Jurkat, Clone E6-1 (cell line): Measurements from ENCODE around the gene TOR4A.

Source experiments
- DNase-seq: peaks from one replicate; pipeline ENCODE4 v3.0.0-alpha.2; 2011; ENCODE audit warnings: low read depth, low spot score
- H3K4me3 ChIP-seq: 2 replicates; pipeline ENCODE4 v1.5.1; 2011; ENCODE audit warnings: mild to moderate bottlenecking, low read length, control low read depth, moderate library complexity

TOR4A gene

GRCh38 chr9:137300567-137301080, 23.1 kb downstream of the TOR4A start:
- no peak for DNase-seq
- no peak overlapping the region for H3K4me3 ChIP-seq

GRCh38 chr9:137301081-137301947, 23.8 kb downstream of the TOR4A start:
- DNase-seq = no peak
- H3K4me3 ChIP-seq = peak overlapping the region; percentile 40

- peak within 1 kb of the TSS; percentile 40 for H3K4me3 ChIP-seq
- peak; percentile 56 for DNase-seq
Measured at GRCh38 chr9:137302118-137302448, 24.6 kb downstream of the TOR4A start, which contains the start of gene NRARP. Gene NRARP (minus strand): TSS chr9:137302271. CDS start chr9:137301928, 343 bp downstream.

GRCh38 chr9:137302449-137303150, 25.1 kb downstream of the TOR4A start:
- H3K4me3 ChIP-seq = peak overlapping the region; percentile 21
- DNase-seq = no peak

GRCh38 chr9:137303151-137303892, 25.8 kb downstream of the TOR4A start:
- DNase-seq = no peak
- H3K4me3 ChIP-seq = no peak overlapping the region

GRCh38 chr9:137303893-137304382, 26.4 kb downstream of the TOR4A start:
- DNase-seq = no peak
- H3K4me3 ChIP-seq = no peak overlapping the region

GRCh38 chr9:137304383-137305059, 27.0 kb downstream of the TOR4A start:
- DNase-seq = no peak
- no peak overlapping the region for H3K4me3 ChIP-seq

GRCh38 chr9:137305060-137305797, 27.7 kb downstream of the TOR4A start:
- DNase-seq = peak; percentile 15
- H3K4me3 ChIP-seq = no peak overlapping the region

- no peak for DNase-seq
- no peak overlapping the region for H3K4me3 ChIP-seq
Measured at GRCh38 chr9:137305798-137306065, 28.2 kb downstream of the TOR4A start.

- no peak overlapping the region for H3K4me3 ChIP-seq
- no peak for DNase-seq
Measured at GRCh38 chr9:137306066-137306849, 28.7 kb downstream of the TOR4A start.

- no peak for DNase-seq
Measured at GRCh38 chr9:137306850-137307254, 29.3 kb downstream of the TOR4A start.

GRCh38 chr9:137307255-137308056, 29.9 kb downstream of the TOR4A start:
- no peak overlapping the region for H3K4me3 ChIP-seq
- no peak for DNase-seq

More at GRCh38 chr9:137306850-137307254, 29.3 kb downstream of the TOR4A start:
- no peak overlapping the region for H3K4me3 ChIP-seq

GRCh38 chr9:137308057-137308619, 30.6 kb downstream of the TOR4A start:
- no peak overlapping the region for H3K4me3 ChIP-seq
- DNase-seq = no peak

- no peak overlapping the region for H3K4me3 ChIP-seq
- DNase-seq = no peak
Measured at GRCh38 chr9:137309368-137310188, 32.1 kb downstream of the TOR4A start.

GRCh38 chr9:137310189-137311052, 32.9 kb downstream of the TOR4A start:
- no peak for DNase-seq

More at GRCh38 chr9:137310189-137311052, 32.9 kb downstream of the TOR4A start:
- H3K4me3 ChIP-seq = no peak overlapping the region
